ENCODE results near the gene DDHD1.
"Not testable (repeated sequence)": the region's sequence is repeated elsewhere in the genome, so short reads cannot be mapped to it uniquely, and the experiment has no call there.

The DDHD1 gene

DNA sequence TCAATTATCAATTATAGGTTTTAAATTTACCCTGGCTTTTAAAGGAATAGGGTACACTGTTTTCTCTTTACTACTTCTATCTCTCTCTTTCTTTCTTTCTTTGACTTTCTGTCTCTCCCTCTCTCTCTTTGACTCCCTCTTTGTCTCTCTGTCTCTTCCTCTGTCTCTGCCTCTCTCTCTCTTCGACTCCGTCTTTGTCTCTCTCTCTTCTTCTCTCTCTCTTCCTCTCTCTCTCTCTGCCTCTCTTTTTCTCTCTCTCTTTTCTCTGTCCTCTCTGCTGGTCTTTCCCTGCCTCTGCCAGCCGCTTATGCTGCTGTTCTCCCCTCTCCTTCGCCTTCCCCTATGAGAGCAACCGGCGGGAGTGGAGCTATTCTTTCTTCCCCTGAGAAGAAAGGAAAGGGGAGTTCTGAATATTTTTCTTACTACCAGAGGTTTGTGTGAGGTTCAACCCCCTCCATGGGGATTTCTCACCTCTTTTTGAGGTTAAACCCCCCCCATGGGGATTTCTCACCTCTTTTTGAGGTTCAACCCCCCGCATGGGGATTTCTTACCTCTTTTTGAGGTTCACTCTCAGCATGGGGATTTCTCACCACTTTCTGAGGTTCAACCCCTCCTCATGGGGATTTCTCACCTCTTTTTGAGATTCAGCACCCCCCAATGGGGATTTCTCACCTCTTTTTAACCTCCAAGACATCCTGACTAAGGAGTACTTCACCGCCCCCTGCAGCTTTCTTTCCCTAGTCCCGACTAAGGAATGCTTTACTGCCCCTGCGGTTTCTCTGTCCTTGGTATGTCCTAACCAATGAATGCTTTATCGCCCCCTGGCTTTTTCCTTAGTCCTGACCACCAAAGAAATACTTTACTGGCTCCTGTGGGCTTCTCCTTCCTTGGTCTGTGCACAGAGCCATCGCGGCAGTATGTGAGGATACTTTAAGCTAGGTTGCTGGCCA lies 27.4 kb upstream of the DDHD1 start:
- no peak overlapping the region for H3K4me3 ChIP-seq (ENCODE audit: low read length in 2 of 2)
- no peaks in the 10 kb centered on the region for H3K4me1 ChIP-seq (ENCODE audit: control insufficient read depth in 2 of 2, insufficient read depth in 2 of 2, low read length in 2 of 2)
- no peak overlapping the region for H3K9ac ChIP-seq (ENCODE audit: low read depth in 1 of 2, low read length in 2 of 2)
- H3K9me3 ChIP-seq (ENCODE audit: control insufficient read depth in 2 of 2, low read length in 2 of 2) = no peaks in the 10 kb centered on the region
- no peaks in the 10 kb centered on the region for H3K27me3 ChIP-seq (ENCODE audit: control insufficient read depth in 2 of 2, insufficient read depth in 2 of 2, low read length in 2 of 2)
- H3K27ac ChIP-seq (ENCODE audit: low read depth in 2 of 2, low read length in 2 of 2) = no peak overlapping the region
- H3K36me3 ChIP-seq (ENCODE audit: control insufficient read depth in 2 of 2, insufficient read depth in 2 of 2, low read length in 2 of 2) = no peaks in the 10 kb centered on the region

- not testable (repeated sequence) for H3K27me3 ChIP-seq (ENCODE audit: control insufficient read depth in 2 of 2, insufficient read depth in 2 of 2, low read length in 2 of 2); H3K4me3 ChIP-seq (ENCODE audit: low read length in 2 of 2); H3K27ac ChIP-seq (ENCODE audit: low read depth in 2 of 2, low read length in 2 of 2); H3K36me3 ChIP-seq (ENCODE audit: control insufficient read depth in 2 of 2, insufficient read depth in 2 of 2, low read length in 2 of 2); H3K9me3 ChIP-seq (ENCODE audit: control insufficient read depth in 2 of 2, low read length in 2 of 2); H3K9ac ChIP-seq (ENCODE audit: low read depth in 1 of 2, low read length in 2 of 2); H3K4me1 ChIP-seq (ENCODE audit: control insufficient read depth in 2 of 2, insufficient read depth in 2 of 2, low read length in 2 of 2)
These were observed 26.4 kb upstream of the DDHD1 start for GRCh38 chr14:53179486-53180005.

DNA sequence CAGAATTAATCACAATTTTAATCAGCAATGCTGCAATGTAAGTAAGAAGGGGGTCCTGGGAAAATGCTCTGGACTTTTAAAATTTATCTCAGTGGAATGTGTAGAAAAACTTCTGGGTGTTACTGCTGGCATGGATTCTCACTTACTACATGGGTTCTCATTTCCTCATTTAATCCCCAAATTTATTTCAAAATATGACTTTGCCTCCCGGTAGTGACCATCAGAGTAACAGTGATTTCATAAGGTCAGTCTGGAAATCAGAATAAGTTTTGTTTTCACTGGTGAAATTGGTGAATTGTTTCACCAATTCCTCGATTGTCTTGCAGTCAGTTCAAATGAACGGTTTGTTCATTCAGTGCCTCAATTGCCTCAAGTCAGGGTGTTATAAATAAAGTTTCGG lies 22.3 kb upstream of the DDHD1 start:
- no peak overlapping the region for H3K4me3 ChIP-seq (ENCODE audit: low read length in 2 of 2)
- no peak overlapping the region for H3K27ac ChIP-seq (ENCODE audit: low read depth in 2 of 2, low read length in 2 of 2)
- no peaks in the 10 kb centered on the region for H3K4me1 ChIP-seq (ENCODE audit: control insufficient read depth in 2 of 2, insufficient read depth in 2 of 2, low read length in 2 of 2)
- no peaks in the 10 kb centered on the region for H3K9me3 ChIP-seq (ENCODE audit: control insufficient read depth in 2 of 2, low read length in 2 of 2)
- H3K27me3 ChIP-seq (ENCODE audit: control insufficient read depth in 2 of 2, insufficient read depth in 2 of 2, low read length in 2 of 2) = no peaks in the 10 kb centered on the region
- no peaks in the 10 kb centered on the region for H3K36me3 ChIP-seq (ENCODE audit: control insufficient read depth in 2 of 2, insufficient read depth in 2 of 2, low read length in 2 of 2)
- H3K9ac ChIP-seq (ENCODE audit: low read depth in 1 of 2, low read length in 2 of 2) = no peak overlapping the region

DNA sequence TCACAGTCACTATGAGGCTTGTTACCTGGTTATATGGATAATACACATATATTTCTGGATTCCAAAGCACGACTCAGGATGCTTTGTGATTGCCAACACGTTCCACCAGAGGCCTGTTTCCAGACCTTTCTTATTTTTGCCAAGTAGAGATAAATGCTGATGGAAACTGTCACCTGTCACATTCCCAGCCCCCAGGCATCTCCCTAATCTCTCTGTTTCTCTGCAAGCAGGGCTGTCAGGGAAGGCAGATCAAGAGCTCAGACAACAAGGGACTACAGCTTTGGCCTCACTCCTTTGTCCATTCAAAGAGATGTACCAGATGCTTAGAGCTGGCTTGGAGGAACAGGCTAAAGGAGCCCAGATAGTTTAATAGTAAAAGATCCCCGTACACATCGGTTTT lies 21.8 kb upstream of the DDHD1 start:
- Histone ChIP-seq H3K36me3 (ENCODE audit: control insufficient read depth in 2 of 2, insufficient read depth in 2 of 2, low read length in 2 of 2) (no peaks in the 10 kb centered on the region), H3K27ac (ENCODE audit: low read depth in 2 of 2, low read length in 2 of 2) (no peak overlapping the region), H3K27me3 (ENCODE audit: control insufficient read depth in 2 of 2, insufficient read depth in 2 of 2, low read length in 2 of 2) (no peaks in the 10 kb centered on the region), H3K4me3 (ENCODE audit: low read length in 2 of 2) (no peak overlapping the region), H3K4me1 (ENCODE audit: control insufficient read depth in 2 of 2, insufficient read depth in 2 of 2, low read length in 2 of 2) (no peaks in the 10 kb centered on the region), H3K9ac (ENCODE audit: low read depth in 1 of 2, low read length in 2 of 2) (no peak overlapping the region), H3K9me3 (ENCODE audit: control insufficient read depth in 2 of 2, low read length in 2 of 2) (no peaks in the 10 kb centered on the region)

DNA sequence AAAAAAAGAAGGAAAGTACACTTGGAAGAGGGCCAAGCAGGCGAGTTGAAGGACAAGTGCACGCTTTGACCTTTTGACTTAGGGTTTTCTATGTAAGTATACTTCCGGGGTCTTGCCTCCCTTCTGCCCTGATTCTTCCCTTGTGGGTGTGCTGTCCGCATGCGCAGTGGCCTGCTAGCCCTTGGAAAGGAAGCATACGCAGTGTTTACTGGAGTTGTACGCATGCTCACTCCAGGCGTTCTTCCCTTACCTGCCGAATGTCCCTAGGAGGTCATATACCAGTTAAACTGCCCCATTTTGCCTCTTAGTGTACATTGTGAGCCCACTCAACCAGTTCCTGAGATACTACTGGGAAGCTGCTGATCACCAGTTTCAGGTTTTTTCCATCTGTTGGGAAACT lies 15.7 kb upstream of the DDHD1 start:
- Histone ChIP-seq H3K4me1 (ENCODE audit: control insufficient read depth in 2 of 2, insufficient read depth in 2 of 2, low read length in 2 of 2) (no peaks in the 10 kb centered on the region), H3K27ac (ENCODE audit: low read depth in 2 of 2, low read length in 2 of 2) (no peak overlapping the region), H3K36me3 (ENCODE audit: control insufficient read depth in 2 of 2, insufficient read depth in 2 of 2, low read length in 2 of 2) (no peaks in the 10 kb centered on the region), H3K4me3 (ENCODE audit: low read length in 2 of 2) (no peak overlapping the region), H3K9me3 (ENCODE audit: control insufficient read depth in 2 of 2, low read length in 2 of 2) (no peaks in the 10 kb centered on the region), H3K27me3 (ENCODE audit: control insufficient read depth in 2 of 2, insufficient read depth in 2 of 2, low read length in 2 of 2) (no peaks in the 10 kb centered on the region), H3K9ac (ENCODE audit: low read depth in 1 of 2, low read length in 2 of 2) (no peak overlapping the region)

GRCh38 chr14:53167602-53168328 lies 14.6 kb upstream of the DDHD1 start:
- Histone ChIP-seq H3K9ac (ENCODE audit: low read depth in 1 of 2, low read length in 2 of 2) (no peak overlapping the region), H3K27me3 (ENCODE audit: control insufficient read depth in 2 of 2, insufficient read depth in 2 of 2, low read length in 2 of 2) (no peaks in the 10 kb centered on the region), H3K4me3 (ENCODE audit: low read length in 2 of 2) (no peak overlapping the region), H3K36me3 (ENCODE audit: control insufficient read depth in 2 of 2, insufficient read depth in 2 of 2, low read length in 2 of 2) (no peaks in the 10 kb centered on the region), H3K9me3 (ENCODE audit: control insufficient read depth in 2 of 2, low read length in 2 of 2) (no peaks in the 10 kb centered on the region), H3K27ac (ENCODE audit: low read depth in 2 of 2, low read length in 2 of 2) (no peak overlapping the region), H3K4me1 (ENCODE audit: control insufficient read depth in 2 of 2, insufficient read depth in 2 of 2, low read length in 2 of 2) (no peaks in the 10 kb centered on the region)

DNA sequence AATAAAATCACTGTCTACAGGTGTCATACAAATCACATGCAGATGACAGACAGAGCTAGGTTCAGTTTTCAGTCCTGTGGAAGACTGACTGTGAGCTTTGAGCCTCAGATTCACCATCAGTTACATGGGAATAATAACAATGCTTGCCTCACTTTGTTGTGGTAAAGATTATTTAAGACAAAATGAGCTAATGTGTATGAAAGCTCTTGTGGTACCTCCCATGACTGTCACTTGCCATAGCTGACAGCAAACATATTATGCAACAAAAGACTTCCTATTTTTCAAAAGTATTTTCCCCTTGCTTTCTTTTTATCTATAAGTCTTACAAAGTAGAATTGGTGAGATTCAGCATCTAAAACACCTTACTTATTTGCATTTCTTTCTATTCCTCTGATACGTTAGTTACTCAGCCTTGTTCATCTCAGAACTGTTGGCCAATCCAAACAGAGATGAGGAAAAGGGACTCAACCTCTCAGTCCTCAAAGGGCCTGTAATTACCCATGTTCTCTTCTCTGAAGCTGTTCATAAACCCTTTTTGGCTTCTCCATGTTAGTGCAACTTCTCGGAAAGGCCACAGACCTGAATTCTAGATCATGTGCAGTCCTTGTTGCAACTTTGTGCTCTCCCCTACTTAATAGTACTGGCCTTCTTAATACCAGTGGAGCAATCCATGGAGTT lies 8.8 kb upstream of the DDHD1 start:
- no peak overlapping the region for H3K27ac ChIP-seq (ENCODE audit: low read depth in 2 of 2, low read length in 2 of 2)
- no peaks in the 10 kb centered on the region for H3K27me3 ChIP-seq (ENCODE audit: control insufficient read depth in 2 of 2, insufficient read depth in 2 of 2, low read length in 2 of 2)
- H3K36me3 ChIP-seq (ENCODE audit: control insufficient read depth in 2 of 2, insufficient read depth in 2 of 2, low read length in 2 of 2) = no peaks in the 10 kb centered on the region
- H3K4me3 ChIP-seq (ENCODE audit: low read length in 2 of 2) = no peak overlapping the region
- H3K9me3 ChIP-seq (ENCODE audit: control insufficient read depth in 2 of 2, low read length in 2 of 2) = no peaks in the 10 kb centered on the region
- H3K9ac ChIP-seq (ENCODE audit: low read depth in 1 of 2, low read length in 2 of 2) = no peak overlapping the region
- H3K4me1 ChIP-seq (ENCODE audit: control insufficient read depth in 2 of 2, insufficient read depth in 2 of 2, low read length in 2 of 2) = no peaks in the 10 kb centered on the region

DNA sequence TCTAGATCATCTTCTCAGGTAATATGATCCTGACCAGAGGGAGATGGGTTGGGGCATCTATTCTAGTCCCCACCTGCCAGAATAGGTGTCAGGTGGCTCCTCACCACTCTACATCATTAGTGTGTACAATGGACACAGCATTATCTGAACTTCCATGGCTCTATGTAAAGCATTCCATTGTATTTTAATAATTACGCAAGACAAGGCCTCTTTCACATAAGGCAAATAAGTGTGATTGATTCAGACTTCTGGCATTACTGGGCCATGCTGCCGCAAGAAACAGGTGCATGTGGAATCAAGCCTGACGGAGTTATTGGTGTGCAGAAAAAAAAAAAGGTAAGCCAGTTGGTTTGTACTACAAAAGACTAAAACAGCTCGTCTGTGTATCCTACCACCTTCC lies 3.1 kb upstream of the DDHD1 start:
- H3K36me3 ChIP-seq (ENCODE audit: control insufficient read depth in 2 of 2, insufficient read depth in 2 of 2, low read length in 2 of 2) = no peaks in the 10 kb centered on the region
- H3K27me3 ChIP-seq (ENCODE audit: control insufficient read depth in 2 of 2, insufficient read depth in 2 of 2, low read length in 2 of 2) = no peaks in the 10 kb centered on the region
- no peak overlapping the region for H3K27ac ChIP-seq (ENCODE audit: low read depth in 2 of 2, low read length in 2 of 2)
- peaks cover 7 to 9% of the 10 kb centered on the region in 2 donors for H3K4me1 ChIP-seq (ENCODE audit: control insufficient read depth in 2 of 2, insufficient read depth in 2 of 2, low read length in 2 of 2)
- no peaks in the 10 kb centered on the region for H3K9me3 ChIP-seq (ENCODE audit: control insufficient read depth in 2 of 2, low read length in 2 of 2)
- no peak overlapping the region for H3K9ac ChIP-seq (ENCODE audit: low read depth in 1 of 2, low read length in 2 of 2)
- no peak overlapping the region for H3K4me3 ChIP-seq (ENCODE audit: low read length in 2 of 2)

DNA sequence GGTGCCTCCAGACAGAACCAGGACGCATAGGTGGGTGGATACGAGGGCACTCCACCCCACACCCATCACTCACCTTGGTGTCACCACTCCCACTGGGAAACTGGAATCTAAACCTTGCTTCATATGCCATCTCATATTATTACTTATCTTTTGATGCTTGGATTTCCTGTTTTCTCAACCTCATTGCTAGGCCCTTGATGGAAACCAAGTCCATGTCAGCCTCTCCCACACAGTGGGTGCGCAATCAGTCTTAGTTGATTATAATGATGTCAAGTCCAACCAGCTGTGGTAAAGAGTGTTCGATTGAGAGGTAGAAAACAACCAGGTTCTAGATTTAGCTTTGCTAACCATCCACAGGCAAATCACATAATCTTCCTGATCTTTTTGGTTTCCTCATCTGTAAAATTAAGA lies 584 bp upstream of the DDHD1 start:
- H3K27ac ChIP-seq (ENCODE audit: low read depth in 2 of 2, low read length in 2 of 2) = peak overlapping the region; percentile 82 to 86

More for the DNA sequence above, 584 bp upstream of the DDHD1 start:
- Histone ChIP-seq H3K36me3 (ENCODE audit: control insufficient read depth in 2 of 2, insufficient read depth in 2 of 2, low read length in 2 of 2) (no peaks in the 10 kb centered on the region), H3K9ac (ENCODE audit: low read depth in 1 of 2, low read length in 2 of 2) (peak overlapping the region; percentile 60 to 75), H3K4me3 (ENCODE audit: low read length in 2 of 2) (peak overlapping the region; percentile 76 to 85), H3K9me3 (ENCODE audit: control insufficient read depth in 2 of 2, low read length in 2 of 2) (no peaks in the 10 kb centered on the region), H3K27me3 (ENCODE audit: control insufficient read depth in 2 of 2, insufficient read depth in 2 of 2, low read length in 2 of 2) (no peaks in the 10 kb centered on the region), H3K4me1 (ENCODE audit: control insufficient read depth in 2 of 2, insufficient read depth in 2 of 2, low read length in 2 of 2) (peaks cover 8 to 18% of the 10 kb centered on the region in 2 donors)

Data from mucosa of rectum (tissue), 2 donors.